Epidermal melanocyte (primary cell): ENCODE data around the gene CC2D1A.
"Not testable (repeated sequence)": the region's sequence is repeated elsewhere in the genome, so short reads cannot be mapped to it uniquely, and the experiment has no call there.

Experiments used
- DNase-seq: peaks from one replicate; pipeline ENCODE4 v3.0.0; 2011; ENCODE audit warnings: low spot score; ENCODE audit not compliant: insufficient read length

Gene CC2D1A

DNA sequence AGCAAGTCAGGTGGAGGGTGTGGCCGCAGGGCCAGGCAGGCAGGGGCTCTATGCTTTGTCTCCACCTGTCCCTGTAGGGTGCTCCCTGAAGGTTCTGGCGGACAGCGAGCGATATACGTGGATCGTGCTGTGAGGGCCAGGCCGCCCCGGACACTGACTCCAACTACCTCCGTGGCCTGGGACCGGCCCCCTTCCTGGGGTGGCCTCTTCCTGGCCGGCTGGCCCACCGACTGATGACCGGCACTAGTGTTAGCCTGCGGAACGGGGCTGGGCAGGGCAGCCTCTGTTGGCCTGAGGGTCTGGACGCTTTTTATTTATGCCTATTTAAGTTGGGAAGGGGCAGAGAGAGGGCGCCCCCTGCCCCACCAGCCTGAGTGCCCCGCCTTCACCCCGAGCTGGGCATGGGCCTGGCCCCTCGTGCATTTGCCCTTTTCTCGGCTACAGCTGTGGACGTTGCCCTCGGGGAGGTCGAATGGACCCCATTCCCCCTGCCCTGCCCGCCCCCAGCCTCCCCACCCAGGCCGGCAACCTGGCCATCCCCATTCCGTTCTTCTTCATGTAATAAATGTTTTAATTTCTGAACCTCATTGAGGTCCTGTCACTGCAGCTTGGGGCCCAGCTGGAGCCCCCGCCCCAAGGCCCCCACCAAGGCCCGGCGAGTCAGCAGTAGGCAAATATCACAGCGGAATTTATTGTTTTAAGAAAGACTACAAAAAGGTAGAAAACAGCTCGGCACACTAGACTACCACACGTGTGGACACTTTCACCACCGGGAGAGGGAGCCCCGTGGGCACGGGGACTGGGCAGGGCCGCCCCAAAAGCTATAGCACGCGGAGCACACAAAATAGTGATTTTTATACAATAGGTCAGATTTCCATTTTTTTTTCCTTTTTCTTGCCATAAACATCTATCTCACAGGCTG, 55.1 kb downstream of the CC2D1A start:
- DNase-seq: no peak

DNA sequence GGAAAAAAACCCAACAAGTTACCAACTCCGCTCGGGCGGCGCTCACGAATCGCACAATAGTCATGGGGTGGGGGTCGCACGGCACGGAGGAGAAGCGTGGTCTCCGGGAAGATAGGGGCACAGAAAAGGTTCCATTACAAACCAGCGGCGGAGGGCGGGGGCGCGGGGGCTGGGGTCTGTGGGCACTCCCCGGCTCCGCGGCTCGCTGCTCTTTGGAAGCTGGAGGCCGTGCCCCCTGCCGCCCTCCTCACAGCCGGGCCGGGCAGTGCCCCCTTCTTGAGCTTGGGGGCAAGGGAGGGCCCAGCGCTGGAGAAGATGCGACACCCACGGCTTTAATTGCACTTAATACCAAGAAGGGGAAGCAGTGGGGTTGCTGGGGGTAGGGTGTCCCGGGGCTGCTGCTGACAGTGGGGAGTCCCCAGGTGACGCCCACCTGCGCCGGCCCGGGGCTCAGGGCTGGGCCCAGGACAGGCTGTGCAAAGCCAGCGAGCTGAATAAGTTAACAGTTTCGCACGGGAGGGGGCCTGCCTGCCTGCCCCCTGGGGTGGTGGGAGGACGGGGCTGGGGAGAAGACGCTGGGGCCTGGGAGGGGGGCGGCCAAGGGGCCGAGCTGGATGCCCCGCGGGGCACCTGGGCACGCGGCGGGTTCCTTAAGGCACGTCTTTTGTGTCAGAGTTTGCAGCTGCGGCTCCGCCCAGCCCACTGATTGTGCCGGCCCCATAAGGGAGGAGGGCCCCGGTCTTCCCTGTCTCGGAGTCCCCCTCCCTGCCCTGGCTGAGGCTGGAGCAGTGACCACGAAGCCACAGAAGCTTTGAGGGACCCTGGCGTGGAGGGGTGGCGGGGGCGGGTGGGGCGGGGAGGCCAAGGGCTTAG, 56.1 kb downstream of the CC2D1A start:
- DNase-seq: no peak

DNA sequence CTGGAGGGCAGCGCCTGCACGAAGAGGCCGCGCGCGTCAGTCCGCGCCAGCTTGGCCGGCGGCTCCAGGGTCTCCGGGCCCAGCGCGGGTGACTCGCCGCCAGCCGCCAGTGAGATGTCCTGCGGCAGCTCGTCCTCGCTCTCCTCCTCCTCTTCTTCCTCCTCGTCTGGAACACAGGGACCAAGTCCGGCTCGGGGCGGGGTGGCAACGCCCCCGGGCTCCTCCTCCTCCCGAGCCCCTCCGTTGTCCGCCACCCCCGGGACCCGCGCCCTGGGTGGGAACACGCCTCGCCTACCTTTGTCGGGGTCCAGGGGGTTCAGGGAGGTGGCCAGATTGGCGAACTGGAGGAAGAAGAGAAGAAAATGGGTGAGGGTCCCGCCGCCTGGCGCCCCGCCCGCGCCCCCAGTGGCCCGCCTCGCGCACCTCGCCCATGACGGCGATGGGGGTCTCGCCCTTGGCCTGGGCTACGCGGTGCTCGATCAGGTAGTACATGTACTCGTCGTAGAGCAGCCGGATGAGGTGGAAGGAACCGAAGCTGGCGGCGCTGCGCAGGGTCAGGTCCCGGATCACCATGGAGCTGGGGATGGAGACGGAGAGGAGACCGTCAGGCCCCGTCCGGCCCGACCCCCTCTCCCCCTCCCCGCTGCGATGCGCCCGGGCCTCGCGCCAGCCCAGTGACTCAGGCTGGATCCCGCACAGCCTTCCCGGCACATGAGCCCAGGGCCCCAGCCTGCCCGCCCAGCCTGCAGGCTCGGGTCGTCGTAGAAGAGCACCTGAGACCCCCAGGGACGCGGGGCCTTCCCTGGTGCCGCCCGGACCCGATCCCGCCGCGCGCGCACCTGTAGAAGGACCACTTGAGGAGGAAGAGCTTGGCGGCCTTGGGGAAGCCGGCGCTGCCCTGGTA, 57.0 kb downstream of the CC2D1A start:
- DNase-seq: no peak

DNA sequence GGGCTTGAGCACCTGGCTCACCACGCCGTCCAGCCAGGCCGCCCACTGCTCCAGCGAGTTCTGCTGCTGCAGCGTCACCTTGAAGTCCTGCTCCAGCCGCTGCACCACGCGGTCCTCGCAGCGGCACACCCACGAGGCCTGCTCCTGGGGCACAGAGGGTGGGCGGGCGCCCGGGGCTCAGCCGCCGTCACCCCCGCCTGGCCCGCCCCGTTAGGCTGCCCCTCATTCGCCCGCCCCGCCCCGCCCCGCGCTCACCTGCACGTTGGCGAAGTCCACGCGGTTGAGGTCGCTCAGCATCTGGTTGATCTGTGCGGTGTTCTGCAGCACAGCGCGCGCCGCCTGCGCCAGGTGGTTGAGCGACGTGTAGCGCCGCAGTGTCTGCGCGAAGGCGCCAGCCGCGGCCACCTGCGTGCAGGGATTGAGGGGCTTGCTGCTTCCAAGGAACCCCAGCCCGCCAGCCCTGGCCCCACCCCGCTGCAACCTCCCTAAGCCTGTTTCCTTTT, 57.7 kb downstream of the CC2D1A start:
- no peak for DNase-seq

DNA sequence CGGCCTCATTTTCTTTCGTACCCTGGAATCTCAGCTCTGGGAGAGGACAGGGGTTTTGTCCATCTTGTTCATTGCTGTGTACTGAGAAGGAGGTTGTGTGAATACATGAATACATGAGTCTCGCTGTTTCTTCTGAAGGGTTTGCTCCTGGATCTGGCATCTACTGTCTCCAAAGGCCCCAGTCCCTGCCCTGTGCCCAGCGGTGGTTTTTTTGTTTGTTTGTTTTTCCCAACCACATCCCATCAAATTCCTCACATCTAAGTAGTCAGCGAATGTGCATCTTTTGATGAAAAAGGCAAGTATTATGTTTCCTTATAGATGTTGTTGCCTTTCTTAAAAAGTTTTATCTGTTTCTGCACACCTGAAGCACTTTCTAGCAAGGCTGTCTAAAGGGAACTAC, 58.8 kb downstream of the CC2D1A start:
- DNase-seq: no peak

DNA sequence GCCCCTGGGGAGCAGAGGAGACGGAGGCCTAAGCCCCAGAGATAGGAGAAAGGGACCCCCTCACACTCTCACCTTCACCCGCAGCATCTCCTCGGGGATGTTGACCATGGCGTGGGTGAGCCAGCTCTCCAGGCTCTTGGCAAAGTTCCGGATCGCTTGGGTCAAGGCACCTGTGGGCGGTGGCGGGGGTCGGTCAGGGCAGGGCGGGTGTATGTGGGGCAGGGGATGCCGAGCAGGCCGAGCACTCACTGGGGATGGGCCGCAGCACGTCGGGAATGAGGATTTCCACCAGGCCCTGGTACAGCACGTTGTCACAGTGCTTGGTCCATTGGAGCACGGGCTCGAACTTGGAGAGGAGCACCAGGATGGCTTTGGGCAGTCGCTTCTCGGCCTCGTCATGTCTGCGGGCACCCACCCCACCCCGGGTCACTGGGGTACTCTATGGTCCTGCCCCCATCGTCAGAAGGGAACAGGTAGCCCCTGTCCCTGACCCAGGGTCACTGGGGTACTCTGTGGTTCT, 59.4 kb downstream of the CC2D1A start:
- DNase-seq: no peak

DNA sequence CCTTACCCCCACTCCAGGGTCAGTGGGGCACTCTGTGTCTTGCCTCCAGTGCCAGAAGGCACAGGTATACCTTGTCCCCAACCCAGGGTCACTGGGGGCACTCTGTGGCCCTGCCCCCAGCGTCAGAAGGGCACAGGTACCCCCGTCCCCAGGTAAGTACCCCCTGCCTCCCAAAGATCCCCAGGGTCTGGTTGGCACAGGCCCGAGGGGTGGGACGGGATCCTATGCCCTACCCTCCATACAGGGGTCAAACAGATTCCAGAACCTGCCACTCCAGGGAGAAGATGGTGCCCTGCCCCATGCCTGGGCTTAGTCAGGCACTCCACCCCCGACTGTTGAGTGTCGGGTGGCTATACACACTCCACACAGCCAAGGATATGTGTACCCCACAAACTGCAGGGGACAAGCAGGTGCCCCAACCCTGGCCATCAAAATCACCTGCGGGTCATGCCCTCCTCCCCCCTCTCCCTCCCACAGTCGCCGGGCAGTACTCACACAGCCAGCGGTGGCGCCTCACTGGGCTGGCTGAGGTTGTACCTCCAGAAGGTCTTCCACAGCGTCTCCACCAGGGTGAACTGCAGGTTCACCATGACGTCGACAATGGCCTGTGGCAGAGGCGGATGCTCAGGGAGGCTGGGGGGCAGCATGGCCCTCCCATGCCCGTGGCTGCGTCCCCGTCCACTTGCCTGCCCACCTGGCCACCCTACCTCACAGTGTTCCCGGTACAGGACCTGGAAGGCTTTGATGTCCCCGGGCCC, 60.1 kb downstream of the CC2D1A start:
- no peak for DNase-seq

DNA sequence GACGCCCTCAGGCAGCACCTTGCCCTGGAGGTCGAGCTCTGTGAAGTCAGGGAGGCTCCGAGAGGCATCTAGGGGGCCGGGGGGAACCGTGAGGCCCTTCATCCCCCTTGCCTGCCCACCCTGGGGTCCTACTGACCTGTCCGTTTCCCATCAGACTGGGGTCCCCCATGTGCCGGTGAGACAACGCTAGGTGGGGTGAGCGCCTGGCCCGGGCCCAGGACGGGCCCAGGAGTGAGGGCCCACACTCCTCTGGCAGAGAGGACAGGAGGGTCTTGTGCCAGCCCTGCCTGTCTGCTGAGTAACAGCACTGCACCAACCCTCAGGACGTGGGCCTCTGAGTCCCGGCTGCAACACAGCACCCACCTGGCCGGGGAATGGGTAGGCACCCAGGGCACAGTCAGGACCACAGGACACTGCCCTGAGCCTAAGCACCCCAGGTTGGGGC, 60.7 kb downstream of the CC2D1A start:
- no peak for DNase-seq

DNA sequence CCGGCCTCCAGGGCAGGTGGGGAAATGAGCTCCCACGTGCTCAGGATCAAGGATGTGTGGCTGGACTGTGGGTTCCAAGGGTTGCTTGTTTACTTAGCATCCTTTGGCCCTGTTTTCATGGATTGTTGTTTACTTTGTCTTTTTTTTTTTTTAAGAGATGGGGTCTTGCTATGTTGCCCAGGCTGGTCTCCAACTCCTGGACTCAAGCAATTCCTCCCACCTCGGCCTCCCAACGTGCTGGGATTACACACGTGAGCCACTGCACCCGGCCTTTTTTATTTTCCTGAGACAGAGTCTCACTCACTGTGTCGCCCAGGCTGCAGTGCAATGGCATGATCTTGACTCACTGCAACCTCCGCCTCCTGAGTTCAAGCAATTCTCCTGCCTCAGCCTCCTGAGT, 61.2 kb downstream of the CC2D1A start:
- not testable (repeated sequence) for DNase-seq

DNA sequence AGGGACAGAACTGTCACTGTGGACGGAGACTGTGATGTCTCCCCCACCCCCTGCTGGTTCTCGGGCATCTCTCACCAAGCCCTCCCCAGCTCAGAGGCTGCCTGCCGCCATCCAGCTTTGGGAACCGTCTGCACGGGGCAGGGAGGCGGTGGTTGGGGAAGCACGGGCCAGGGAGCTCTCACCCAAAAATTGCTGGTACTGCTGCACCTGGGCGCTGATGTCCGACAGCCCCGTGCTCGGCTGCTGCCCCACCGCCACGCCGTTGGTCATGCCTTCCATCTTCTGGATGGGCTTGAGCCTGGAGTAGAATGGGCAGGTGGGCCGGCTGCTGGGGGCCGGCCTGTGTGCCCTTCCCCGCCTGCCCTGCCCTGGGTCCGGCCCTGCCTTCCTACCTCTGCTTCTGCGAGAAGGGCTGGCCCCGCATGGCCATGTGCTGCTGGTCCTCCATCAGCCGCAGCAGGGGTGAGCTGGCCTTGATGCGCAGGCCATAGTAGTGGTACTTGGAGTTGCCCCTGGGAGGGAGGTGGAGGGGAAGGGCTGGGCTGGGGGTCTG, 62.5 kb downstream of the CC2D1A start:
- no peak for DNase-seq

DNA sequence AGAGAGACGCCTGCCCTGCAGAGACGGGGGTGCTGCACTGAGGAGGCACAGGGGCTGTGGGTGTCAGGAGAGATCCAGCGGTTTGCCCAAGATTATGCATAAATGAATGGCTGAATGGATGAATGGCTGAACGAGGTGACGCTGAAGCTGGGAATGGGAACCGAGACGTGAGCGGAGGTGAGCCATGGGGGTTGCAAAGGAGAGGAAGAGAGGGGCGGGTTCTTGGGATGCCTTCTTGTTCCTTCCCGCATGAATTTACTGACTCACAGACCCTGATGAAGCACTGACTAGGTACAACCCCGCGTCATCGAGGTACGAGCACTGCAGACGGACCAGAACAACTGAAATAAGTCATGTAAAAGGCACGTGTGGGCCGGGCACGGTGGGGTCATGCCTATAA, 63.0 kb downstream of the CC2D1A start:
- DNase-seq: no peak

DNA sequence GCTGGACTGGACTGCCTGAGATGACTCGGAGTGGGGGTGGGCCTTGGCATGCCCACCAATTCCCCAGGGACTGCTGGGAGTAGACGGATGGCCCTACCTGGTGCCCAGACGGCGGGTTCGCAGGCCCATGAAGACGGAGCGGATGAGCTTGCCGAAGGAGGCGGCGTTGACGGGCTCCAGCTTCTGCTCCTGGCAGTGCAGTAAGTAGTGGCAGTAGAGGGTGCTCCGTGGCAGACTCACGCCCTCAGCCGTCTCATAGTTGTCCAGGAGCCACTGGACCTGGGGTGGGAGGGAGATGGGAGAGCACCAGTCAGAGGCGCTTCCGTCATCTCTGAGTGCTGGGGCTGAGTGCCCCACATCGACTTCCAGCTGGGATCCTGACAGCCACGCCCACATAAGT, 63.9 kb downstream of the CC2D1A start:
- no peak for DNase-seq

DNA sequence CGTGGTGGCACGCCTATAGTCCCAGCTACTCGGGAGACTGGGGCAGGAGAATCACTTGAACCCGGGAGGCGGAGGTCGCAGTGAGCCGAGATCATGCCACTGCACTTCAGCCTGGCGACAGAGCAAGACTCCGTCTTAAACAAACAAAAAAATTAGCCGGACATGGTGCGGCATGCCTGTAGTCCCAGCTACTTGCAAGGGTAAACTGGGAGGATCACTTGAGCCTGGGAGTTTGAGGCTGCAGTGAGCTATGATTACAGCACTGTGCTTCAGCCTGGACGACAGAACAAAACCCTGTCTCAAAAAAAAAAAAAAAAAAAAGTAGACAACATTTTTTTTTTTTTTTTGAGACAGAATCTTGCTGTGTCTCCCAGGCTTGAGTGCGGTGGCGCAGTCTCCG, 65.9 kb downstream of the CC2D1A start:
- not testable (repeated sequence) for DNase-seq

DNA sequence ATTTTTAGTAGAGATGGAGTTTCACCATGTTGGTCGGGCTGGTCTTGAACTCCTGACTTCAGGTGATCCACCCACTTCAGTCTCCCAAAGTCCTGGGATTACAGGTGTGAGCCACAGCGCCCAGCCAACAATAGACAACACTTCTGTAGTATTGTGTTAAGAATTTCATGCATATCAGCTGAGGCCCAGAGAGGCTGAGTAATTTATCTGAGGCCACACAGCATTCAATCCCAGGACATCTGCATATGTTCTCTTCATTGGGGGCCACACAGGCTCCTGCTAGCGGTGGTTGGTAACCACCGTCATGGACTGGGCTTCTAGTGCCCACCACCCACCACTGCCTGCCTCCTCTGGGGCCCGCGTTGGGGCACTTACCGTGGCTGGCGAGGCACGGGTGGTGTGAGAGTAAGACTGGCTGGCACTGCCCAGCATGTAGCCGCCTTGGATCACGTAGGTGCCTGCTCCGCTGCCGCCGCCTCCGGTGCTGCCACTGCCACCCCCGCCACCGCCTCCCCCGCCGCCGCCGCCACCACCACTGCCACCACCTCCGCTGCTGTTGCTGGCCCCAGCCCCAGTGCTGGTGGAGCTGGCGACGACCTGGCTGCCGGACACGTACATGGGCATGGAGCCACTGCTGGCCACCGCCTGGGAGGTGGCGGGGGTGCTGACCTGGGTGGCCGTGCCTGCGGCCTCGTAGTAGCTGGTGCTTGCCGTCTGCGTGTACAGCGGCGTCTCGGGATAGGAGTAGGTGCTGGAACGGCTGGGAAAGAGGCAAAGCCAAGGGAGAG, 66.6 kb downstream of the CC2D1A start:
- DNase-seq: no peak

DNA sequence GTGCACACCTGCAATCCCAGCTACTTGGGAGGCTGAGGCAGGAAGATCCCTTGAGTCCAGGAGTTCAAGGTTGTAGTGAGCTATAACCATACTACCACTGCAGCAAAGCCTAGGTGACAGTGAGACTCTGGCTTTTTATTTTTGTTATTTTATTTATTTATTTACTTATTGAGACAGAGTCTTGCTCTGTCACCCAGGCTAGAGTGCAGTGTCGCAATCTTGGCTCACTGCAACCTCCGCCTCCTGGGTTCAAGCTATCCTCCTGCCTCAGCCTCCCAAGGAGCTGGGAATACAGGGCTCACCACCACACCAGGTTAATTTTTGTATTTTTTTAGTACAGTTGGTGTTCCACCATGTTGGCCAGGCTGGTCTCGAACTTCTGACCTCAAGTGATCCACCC, 67.5 kb downstream of the CC2D1A start:
- not testable (repeated sequence) for DNase-seq

DNA sequence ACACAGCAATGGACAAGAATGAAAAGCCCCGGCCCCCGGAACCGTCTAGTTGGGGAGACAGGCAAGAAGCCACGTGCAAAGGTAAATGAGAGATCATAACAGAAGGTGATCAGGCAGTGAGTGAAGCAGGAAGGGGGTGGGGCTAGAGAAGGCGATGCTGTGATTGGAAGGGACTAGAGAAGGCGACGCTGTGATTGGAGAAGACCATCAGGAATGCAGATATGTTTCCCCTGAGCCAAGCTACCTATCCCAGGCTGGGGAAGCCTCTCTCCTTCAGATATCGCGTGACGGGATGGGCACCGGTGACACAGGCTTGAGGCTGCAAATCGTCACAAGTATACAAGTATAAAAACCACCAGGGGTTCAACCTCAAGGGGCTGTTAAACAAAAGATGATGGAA, 68.1 kb downstream of the CC2D1A start:
- no peak for DNase-seq

DNA sequence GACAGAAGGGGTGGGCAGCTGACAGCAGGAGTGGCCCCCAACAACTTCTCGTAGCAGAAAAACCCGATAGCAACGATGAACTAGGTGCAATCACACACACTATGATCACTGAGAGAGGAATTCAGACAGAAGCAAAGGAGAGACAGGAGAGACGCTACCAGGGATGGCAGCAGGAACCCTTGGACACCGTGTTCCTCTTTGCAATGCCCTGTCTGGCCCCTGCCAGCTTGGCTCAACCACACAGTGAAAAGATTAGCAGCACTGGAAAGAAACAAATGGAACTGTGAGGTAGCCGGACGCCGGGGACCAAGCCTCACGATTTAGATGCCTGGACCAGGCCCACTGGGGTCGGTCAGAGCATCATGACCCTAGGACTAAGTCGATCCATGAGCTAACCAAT, 69.9 kb downstream of the CC2D1A start:
- no peak for DNase-seq

DNA sequence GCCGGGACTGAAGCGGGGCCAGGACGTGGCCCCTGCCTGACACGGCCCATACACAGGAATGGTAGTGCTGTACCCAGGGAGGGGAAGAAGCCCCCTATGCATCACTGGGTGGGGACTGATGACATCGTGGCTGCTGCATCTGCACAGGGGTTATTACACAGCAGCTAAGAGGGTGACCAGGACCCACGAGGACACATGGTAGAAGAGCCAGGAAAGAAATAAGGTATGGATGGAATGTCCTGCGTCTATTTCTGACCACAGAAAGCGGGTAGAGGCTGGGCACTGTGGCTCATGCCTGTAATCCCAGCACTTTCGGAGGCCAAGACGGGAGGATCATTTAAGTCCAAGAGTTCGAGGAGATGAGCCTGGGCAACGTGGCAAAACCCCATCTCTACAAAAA, 70.4 kb downstream of the CC2D1A start:
- DNase-seq: no peak

DNA sequence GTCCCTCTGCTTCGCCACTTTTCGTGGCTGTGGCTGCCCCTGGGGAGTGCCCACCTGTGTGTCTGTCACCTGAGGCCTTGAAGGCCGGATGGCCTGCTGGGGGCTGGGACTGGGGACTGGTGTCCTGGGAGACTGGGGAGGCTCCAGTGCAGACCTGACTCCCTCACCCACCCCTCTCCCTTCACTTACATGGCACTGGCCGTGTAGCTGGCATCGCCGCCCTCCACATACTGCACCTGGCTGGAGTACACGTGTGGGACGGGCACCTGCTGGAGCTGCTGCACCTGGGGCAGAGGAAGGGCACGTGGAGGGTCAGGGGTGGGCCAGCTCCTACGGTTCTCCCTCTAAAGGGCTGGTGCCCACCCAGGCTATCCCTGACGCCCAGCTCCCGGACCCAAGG, 71.8 kb downstream of the CC2D1A start:
- DNase-seq: no peak
